Left renal pelvis (tissue), 4 donors: ENCODE results near the gene SCT. TPM values are rescaled to one million over a fixed set of nuclear protein-coding genes. Genes with fewer than 3 reads are reported as not detected.
"Not testable (repeated sequence)": the region's sequence is repeated elsewhere in the genome, so short reads cannot be mapped to it uniquely, and the experiment has no call there.

Experiments used
- DNase-seq, 4 donors: peaks; one replicate each; pipeline ENCODE4 v3.0.0-alpha.2; 2013; ENCODE audit warnings: low read depth in 4 of 4, low spot score in 3 of 4
- polyA plus RNA-seq, 4 donors: library from polyadenylated mRNA; unstranded; fragments of 120-200 nt; gene quantifications; one replicate each; pipeline ENCODE4 v1.2.1, GENCODE V29; 2013; ENCODE audit not compliant: insufficient read length in 4 of 4

SCT gene, protein sequence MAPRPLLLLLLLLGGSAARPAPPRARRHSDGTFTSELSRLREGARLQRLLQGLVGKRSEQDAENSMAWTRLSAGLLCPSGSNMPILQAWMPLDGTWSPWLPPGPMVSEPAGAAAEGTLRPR
- 1 to 10 TPM in 2 of 4 donors, under 1 TPM in 1, not detected in 1; 0.47 to 3.1 (median 1.4) TPM for polyA plus RNA-seq

DNA sequence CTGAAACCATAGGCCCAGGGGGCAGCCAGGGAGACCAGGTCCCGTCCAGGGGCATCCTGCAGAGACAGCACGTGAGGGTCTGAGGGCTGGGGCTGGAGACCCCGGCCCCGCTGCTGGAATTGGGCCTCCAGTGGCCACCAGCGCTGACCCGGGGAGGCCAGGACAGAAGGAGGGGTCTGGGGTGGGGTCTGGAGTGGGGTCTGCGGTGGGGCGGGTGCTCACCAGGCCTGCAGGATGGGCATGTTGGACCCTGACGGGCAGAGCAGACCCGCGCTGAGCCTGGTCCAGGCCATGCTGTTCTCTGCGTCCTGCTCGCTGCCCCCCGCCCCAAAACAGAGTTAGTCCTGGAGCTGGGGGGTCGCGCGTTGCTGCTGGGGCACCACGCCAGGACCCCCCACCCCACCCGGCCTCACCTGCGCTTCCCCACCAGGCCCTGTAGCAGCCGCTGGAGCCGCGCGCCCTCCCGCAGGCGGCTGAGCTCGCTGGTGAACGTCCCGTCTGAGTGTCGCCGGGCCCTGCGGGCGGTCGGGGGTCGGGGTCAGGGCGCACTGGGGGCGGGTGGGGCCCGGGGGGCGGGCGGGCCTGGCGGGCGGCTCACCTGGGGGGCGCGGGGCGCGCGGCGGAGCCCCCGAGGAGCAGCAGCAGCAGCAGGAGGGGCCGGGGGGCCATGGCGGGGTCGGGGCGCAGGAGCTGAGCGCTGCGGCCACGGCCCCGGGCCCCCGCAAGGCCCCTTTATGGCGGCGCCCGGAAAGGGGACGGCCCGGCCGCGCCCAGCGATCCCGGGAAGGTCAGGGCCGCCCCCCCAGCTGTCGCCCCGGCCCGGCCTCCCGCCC is at the start of gene SCT:
Gene SCT, minus strand, starts transcription at position 707 of the 833 bp plus-strand sequence. Its CDS starts 38 bp downstream, at position 669.
- no peak for DNase-seq

DNA sequence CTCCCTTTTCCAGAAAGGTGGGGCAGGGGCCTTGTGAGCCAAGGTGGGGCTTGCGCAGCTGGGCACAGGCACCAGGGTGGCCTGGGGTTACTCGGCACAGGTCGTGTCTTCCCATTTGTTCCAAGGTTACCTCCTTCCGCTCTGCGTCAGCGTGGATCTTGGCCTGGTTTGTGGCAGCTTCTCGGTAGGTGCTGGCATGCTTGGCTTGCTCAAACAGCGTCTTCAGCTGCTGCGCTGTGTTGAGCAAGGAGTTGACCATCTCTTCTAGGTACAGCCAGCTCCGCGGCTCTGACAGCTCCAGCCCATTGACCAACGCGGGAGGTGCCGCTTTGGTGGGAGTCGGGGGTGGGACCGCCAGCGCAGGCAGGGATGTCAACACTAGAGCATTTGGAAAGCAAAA is 47.4 kb upstream of the SCT start:
- no peak for DNase-seq

DNA sequence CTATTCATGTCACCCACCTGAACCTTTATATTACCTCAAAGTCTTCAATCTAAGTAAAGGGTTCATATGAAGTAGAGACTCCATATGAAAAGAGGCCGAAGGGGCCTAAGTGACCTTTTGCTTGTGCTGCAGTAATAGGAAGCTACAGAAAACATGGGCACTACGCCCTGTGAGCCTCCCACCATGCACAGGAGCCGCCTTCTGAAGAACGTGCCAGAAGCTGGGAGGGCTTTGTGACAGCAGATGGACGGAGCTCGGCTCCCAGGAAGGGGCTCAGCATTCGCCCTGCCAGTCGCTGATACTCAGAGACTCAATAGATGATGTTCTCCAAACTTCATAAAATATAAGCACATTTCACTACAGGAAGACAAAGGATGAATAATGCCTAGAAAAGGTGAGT is 46.9 kb upstream of the SCT start:
- no peak for DNase-seq

DNA sequence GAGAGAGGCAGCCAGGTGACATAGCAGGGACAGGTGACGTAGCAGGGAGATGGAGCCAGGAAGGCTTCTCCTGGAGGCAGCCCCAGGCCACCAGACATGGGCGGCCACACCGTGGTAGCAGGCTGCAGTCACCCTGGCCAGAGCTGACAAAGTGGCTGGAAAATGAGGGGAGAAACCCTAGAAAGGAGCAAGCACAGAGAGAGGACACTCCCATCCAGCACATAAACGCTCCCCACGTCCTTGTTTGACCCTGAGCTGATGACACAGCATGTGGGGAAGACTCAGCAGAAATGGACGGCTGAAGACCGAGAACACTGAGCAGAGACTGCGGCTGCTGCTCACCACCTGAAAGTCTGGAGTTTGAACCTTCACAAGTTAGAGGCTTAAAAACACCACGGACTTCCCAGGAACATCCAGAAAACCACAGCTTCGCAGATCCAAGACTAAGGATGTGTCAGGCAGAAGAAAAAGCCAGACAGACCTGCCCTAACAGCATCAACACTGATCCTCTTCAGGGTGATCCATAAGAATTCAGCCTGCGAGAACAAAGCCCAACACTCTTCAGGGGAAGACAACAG is 38.8 kb upstream of the SCT start:
- no peak for DNase-seq

DNA sequence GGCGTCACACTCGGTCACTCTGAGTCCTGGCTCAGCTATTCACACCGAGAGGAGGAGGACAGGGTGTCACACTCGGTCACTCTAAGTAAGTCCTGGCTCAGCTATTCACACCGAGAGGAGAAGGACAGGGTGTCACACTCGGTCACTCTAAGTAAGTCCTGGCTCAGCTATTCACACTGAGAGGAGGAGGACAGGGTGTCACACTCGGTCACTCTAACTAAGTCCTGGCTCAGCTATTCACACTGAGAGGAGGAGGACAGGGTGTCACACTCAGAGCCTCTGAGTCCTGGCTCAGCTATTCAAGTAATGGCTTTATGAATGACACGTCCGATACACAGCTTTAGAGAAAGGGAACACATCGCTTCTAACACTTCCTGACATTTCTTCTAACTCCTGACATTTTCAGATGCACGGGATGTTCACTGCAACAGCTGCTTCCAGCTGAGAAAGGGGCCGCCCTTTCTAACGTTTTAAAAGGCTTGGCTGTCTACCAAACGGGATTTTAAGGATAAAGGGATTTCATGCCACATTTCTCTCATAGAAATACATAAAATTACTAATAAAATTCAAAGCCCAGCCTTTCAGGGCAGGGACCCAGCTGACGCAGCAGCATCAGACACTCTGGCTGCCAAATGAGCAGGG is 38.2 kb upstream of the SCT start:
- peak in 2 of 4 donors; percentile 14 to 26 for DNase-seq

DNA sequence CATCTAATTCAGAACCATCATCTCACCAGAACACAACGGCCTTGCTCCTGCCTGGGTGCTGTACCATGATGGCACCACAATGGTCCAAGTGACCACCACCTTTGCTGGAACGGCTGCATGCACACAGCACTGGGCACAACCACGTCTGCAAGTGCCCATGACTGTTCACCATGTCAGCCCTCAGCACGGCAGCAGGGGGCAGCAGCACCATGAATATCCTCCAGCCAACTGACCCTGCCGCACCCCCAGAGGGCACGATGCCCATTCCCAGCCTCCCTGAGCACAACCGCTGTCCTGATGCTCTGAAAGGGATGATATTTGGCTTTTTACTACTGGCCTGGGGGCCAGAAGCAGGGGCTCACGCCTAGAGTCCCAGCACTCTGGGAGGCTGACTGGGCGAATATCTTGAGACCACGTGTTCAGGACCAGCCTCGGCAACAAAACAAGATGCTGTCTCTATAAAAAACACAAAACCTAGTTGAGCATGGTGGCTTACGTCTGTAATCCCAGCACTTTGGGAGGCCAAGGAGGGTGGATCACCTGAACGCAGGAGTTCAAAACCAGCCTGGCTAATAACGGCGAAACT is 35.8 kb upstream of the SCT start:
- DNase-seq: no peak

DNA sequence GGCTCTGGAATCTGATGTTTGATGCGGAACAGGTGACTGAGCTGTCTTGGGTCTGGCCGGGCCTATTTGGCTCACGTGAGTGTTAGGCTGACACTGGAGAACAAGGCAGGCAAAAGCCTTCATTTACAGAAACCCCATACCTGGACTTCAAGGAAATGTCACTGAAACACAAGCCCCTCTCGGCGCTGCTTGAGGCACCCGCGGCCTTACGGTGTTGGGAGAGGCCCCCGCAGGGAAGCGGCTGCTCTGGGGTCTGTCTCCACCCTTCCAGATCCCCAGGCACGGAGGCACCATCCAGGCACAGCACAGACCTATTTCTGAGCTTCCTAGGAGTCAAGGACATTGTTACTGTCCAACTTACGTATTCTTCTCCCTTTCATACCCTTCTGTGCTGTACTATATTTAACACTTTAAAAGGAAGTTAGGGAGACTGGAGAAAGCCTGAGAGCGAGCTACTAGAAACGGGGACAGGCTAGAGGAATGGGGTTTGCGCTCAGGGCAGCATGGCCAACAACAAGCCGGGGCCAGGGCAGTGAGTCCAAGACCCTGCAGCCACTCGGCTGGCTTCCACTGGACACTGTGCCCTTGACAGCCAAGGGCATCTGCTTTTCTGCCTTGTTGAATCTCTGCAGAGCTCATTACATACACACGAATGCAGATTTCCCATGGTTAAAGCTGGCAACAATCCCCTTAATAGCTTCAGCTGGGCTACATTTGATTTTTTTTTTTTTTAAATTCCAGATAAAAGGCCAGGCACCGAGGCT is 33.9 kb upstream of the SCT start:
- no peak for DNase-seq

DNA sequence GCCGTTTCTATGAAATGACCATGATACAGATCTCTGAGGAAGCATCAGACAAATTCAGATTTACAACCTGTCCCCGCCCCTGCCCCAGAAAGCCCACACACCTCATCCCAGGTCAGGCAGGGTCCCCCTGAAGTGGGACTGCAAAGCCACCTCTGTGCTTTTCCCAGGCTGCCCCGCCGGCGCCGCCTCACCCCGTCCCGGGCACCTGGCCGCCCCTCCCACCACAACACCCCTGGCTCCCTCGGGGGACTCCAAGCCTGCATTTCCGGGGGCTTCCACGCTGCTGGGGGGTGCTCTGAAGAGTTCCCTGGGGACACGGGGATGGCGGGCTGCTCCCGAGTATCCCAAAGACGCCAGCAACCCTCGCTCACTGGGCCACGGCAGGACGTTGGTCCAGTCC is 33.3 kb upstream of the SCT start:
- DNase-seq: no peak

DNA sequence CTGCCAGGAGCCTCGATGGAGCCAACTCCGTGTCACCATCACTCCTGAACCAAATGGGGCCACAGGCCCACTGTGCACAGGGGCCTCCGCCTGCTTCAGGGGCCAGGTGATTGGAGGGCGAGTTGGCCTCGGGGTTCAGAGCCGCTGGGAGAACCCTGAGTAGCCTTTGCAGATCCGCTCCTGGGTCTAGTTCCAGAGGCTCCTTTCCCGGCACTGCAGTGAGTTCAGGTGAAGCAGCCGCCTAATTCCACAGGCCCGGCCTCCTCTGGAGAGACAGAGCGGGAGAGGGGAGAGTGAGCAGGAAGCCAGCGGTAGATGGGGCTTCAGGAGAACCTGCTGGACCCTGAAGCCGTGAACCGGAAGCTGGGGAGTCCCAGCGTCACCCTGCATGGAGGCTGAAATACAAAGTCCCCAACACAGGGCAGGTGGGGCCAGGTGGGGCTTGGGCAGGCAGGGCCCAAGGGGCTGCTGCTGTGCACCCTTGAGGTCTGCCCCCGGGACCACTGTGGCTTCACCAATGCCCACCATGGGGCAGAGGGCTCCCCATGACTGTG is 32.6 kb upstream of the SCT start:
- no peak for DNase-seq

DNA sequence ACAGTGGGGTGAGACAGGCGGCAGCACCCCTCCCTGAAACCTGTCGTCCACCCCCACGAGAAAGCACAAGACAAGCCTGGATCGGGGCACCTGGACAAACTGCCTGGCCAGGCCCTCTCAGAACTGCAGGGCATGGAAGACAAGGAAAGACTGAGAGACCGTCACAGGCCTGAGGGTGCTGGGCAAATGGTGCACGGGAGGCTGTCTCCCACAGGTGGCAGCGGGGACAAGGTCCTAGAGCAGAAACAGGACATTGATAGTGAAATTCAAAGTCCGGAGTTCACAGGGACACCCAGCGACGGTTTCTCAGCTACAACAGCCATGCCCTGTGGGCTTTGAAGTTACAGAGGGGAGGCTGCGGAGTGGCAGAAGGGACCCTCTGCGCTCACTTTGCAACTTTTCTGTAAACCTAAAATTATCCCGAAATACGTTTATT is 30.7 kb upstream of the SCT start:
- no peak for DNase-seq

DNA sequence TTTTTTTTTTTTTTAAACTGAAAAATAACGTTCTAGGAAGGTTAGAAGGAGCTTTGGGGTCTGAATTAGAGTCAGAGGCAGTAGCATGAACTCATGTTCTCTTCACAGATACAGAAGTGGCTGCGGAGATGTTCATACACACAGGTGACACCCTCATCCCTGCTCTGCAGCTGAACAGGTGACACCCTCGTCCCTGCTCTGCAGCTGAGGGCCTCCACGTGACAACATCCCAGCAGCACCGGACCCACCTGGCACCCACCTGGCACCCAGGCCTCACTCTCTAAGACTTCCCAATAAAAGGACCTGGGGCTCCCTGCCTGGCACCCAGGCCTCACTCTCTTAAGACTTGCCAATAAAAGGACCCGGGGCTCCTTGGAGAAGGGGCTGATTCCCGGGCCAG is 29.9 kb upstream of the SCT start:
- no peak for DNase-seq

DNA sequence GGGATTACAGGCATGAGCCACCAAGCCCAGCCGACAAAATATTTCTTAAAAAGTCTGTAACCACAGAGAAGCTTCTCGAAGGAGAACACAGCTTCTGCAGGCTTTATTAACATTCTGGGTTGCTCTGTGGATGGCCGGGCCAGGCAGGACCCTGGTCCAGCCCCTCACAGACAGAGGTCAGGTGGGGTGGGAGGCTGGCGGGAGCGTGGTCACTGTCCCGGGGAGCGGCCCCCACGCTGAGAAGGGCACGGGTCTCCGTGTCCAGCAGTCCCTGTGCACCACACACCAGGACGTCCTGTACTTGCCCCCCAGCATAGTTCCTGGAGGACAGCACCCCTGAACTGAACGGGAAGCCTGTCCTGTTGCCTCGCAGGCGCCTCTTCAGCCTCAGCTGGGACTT is 29.4 kb upstream of the SCT start:
- DNase-seq: no peak

DNA sequence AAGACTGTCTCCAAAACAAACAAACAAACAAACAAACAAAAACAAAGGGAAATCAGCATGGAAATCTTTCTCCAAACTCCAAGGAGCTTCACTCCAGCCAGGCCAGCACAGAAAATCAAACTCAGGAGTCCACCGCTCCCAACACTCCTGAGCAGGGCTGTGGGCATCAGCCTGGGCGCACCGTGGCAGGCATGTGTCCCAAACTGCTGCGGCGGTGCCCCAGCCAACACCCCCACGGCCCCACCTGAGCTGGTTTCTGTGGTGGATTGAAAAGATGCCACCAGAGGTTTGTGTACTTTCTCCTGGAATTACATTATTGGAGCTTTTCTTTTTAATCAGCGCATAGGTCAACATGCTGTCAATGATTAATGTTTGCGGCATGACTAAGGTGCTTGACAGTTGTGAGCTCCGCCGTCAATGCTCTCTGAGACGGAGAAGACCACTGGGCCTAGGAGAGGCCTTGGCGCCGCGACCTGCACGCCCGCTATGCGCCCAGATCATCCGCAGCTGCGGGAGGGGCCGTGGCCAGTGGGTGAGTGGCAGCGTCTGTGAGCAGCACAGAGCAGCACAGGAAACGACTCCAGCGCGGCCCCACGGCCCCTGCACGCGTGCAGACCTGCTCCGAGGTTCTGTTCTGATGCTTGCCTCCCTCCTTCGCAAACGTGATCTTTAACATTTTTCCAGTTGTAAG is 28.2 kb upstream of the SCT start:
- no peak for DNase-seq

DNA sequence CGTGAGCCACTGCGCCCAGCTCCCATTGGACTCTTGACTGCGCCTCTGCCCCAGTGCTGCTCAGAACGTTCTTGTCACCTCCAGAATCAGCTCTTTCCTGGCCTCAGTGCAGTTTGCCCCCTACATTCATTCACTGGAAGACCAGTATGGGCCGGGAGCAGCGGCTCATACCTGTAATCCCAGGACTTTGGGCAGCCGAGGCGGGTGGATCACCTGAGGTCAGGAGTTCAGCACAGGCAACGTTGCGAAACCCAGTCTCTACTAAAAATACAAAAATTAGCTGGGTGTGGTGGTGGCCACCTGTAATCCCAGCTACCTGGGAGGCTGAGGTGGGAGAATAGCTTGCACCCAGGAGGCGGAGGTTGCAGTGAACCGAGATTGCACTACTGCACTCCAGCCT is 27.5 kb upstream of the SCT start:
- not testable (repeated sequence) for DNase-seq

DNA sequence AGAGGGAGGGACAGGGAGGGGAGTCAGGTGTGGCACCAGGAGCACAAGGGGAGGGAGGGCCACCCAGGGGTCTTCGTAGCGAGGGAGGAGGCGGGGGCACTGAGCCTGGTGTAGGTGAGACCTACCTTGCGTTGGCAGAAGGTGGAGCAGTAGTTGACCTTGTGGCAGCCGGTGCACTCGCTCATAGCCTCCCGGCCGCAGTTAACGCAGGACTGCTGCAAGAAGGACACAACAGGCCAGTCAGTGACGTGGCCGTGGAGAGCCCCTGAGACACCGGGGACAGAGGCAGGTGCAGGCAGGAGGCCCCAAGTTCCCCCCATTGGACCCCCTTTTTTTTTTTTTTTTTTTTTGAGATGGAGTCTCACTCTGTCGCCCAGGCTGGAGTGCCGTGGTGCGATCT is 26.9 kb upstream of the SCT start:
- DNase-seq: no peak

DNA sequence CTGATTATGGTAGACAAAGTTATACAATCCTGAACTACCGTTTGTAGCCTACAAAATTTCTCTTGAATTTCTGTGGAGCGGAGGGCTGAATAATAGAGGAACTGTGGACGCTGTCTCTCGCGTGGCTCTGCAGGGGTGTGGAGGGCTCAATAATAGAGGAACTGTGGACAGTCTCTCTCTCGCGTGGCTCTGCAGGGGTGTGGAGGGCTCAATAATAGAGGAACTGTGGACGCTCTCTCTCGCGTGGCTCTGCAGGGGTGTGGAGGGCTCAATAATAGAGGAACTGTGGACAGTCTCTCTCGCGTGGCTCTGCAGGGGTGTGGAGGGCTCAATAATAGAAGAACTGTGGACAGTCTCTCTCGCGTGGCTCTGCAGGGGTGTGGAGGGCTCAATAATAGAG is 26.2 kb upstream of the SCT start:
- not testable (repeated sequence) for DNase-seq

DNA sequence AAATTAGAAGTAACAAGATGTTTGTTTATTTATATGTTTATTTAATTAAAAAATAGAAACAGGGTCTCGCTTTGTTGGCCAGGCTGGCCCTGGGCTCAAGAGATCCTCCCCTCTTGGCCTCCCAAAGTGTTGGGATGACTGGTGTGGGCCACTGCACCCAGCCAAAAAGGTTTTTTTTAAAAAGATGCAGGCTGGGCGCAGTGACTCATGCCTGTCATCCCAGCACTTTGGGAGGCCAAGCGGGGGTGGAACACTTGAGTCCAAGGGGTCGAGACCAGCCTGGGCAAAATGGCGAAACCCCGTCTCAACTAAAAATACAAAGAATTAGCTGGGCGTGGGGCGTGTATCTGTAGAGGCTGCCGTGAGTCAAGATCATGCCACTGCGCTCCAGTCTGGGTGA is 23.5 kb upstream of the SCT start:
- no peak for DNase-seq

DNA sequence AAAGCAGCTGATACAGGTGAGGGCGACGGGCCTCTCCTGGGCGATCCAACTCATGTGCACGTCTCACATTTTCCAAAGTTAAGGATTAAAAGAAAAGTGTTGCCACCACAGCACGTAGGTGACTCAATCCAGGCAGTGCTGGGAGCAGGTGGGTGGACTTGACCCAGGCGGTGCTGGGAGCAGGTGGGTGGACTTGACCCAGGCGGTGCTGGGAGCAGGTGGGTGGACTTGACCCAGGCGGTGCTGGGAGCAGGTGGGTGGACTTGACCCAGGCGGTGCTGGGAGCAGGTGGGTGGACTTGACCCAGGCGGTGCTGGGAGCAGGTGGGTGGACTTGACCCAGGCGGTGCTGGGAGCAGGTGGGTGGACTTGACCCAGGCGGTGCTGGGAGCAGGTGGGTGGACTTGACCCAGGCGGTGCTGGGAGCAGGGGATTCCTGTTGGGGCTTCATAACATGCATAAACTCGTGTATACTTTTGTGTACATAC is 20.7 kb upstream of the SCT start:
- not testable (repeated sequence) for DNase-seq

DNA sequence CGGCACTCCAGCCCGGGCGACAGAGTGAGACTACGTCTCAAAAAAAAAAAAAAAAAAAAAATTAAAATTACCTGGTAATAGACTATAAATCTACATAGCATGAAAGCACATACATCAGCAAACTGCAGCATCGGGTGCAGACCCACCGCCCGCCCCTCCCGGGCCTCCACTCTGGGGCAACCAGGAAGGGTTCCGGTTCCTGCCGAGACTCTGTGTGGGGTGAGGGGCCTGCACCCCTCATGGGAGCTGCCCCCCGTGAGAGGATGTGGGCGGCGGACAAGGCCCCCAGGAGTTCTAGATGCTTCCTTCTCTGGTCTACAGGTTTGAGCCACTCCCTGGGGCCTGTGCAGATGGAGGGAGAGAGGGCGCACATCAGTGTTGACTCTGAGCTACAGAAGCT is 19.2 kb upstream of the SCT start:
- DNase-seq: no peak
